Nephron progenitor cell (in vitro differentiated cells): ENCODE data around the gene CRTC3.

Experiments
- DNase-seq: peaks from one replicate; pipeline ENCODE4 v3.0.0; 2021
- H3K27ac Mint-ChIP-seq: 2 replicates; pipeline ENCODE4 v1.8.0; 2021; ENCODE audit warnings: mild to moderate bottlenecking, moderate library complexity, mixed read lengths
- H3K27me3 Mint-ChIP-seq: 2 replicates; pipeline ENCODE4 v1.8.0; 2021; ENCODE audit warnings: mild to moderate bottlenecking, low read depth, mixed read lengths; ENCODE audit not compliant: poor library complexity
- H3K36me3 Mint-ChIP-seq: 2 replicates; pipeline ENCODE4 v1.8.0; 2021; ENCODE audit warnings: low read depth, mixed read lengths
- H3K4me1 Mint-ChIP-seq: 2 replicates; pipeline ENCODE4 v1.8.0; 2021; ENCODE audit warnings: mixed read lengths
- H3K4me3 Mint-ChIP-seq: 2 replicates; pipeline ENCODE4 v1.8.0; 2021; ENCODE audit warnings: mild to moderate bottlenecking, moderate library complexity, mixed read lengths
- H3K9me3 Mint-ChIP-seq: 2 replicates; pipeline ENCODE4 v1.8.0; 2021; ENCODE audit warnings: mild to moderate bottlenecking, moderate library complexity, mixed read lengths
- TF ChIP-seq, protein P1 (sequence below): fragments of 200-600 bp; sonication (generic); IDR thresholded peaks from 2 replicates; pipeline ENCODE4 v1.5.0; 2021; ENCODE audit warnings: antibody characterized with exemption

The CRTC3 gene

DNA sequence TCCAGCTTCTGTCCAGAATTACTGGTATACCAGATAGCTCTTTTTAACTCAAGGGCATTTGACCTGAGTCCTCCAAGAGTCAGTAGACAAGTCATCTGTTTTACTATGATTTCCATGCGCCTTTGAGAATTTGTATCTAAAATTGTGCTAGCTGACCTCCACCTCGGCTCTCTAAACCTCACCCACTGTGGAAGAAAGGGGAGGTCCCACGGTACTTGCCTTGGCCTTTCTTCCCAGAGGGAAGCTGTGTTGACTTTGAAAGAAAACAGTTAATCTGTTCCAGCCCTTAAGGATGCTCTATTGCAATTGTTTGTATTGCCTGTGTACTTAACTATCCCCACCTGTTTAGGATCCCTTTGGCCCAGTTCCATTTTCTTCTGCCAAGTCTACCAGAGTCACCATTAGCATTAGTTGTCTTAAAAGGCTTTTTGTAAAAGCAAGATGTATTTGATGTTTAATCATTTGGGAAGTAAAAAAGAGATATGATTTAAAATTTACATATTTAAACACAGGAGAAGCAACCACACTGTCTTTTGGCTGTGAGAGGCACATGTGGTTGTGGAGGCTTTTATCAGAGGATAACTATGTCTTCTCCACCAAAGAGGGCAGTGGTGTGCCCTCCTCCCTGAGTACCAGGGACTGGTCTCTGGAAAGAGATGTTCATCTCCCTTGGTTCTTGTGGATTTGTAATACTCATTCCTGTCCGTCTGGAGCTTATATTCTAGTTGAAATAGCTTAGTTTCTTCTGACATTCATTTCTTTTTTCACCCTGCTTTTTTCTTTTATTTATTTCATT lies 88.8 kb downstream of the CRTC3 start:
- no peak for DNase-seq
- peaks cover 41% of the 10 kb centered on the region for H3K36me3 Mint-ChIP-seq
- no peaks in the 10 kb centered on the region for H3K9me3 Mint-ChIP-seq
- no peak overlapping the region for H3K4me3 Mint-ChIP-seq
- no peak overlapping the region for H3K27ac Mint-ChIP-seq
- TF ChIP-seq, protein P1, sequence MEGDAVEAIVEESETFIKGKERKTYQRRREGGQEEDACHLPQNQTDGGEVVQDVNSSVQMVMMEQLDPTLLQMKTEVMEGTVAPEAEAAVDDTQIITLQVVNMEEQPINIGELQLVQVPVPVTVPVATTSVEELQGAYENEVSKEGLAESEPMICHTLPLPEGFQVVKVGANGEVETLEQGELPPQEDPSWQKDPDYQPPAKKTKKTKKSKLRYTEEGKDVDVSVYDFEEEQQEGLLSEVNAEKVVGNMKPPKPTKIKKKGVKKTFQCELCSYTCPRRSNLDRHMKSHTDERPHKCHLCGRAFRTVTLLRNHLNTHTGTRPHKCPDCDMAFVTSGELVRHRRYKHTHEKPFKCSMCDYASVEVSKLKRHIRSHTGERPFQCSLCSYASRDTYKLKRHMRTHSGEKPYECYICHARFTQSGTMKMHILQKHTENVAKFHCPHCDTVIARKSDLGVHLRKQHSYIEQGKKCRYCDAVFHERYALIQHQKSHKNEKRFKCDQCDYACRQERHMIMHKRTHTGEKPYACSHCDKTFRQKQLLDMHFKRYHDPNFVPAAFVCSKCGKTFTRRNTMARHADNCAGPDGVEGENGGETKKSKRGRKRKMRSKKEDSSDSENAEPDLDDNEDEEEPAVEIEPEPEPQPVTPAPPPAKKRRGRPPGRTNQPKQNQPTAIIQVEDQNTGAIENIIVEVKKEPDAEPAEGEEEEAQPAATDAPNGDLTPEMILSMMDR: no peak
- H3K4me1 Mint-ChIP-seq: peaks cover 13% of the 10 kb centered on the region
- no peaks in the 10 kb centered on the region for H3K27me3 Mint-ChIP-seq

DNA sequence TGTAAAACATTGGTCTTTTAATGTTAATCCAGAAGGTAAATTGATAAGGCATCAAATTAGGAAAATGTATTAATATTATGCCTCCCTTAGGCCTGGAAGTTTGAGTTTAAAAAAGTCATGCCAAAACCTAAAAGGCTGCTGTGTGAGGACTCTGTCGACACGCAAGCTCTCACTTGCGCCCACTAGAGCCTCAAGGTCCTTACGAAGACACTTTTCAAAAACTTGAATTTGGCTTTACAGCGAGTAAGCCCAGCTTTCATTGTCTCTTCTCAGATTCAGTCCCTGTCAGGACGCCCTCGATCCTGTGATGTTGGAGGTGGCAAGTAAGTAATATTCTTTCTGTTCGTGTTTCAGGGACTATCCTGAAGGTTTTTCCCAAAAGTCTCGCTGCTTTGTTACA lies 89.7 kb downstream of the CRTC3 start:
- DNase-seq: no peak
- Mint-ChIP-seq H3K9me3 (no peaks in the 10 kb centered on the region), H3K27ac (no peak overlapping the region), H3K36me3 (peaks cover 36% of the 10 kb centered on the region), H3K27me3 (no peaks in the 10 kb centered on the region), H3K4me1 (peaks cover 13% of the 10 kb centered on the region), H3K4me3 (no peak overlapping the region)
- TF ChIP-seq, protein P1: no peak

DNA sequence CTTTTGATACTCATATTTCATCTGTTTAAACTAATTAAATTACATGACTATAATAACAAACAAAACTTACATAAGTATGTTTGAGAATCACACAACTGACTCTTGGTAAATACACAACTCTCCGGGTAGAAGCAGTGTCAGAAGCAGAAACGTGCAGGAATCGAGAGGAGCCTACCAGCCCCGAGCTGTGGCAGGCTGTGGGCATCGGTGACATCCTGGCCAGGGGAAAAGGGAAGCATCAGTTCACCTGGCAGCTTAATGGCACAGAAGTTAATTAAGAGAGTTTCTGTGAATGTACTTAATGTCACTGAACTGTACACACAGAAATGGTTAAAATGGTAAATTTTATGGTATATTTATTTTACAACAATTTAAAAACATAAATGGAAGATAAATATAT lies 90.2 kb downstream of the CRTC3 start:
- TF ChIP-seq, protein P1: no peak
- DNase-seq: no peak
- Mint-ChIP-seq H3K36me3 (peaks cover 35% of the 10 kb centered on the region), H3K4me1 (peaks cover 13% of the 10 kb centered on the region), H3K4me3 (no peak overlapping the region), H3K9me3 (no peaks in the 10 kb centered on the region), H3K27me3 (no peaks in the 10 kb centered on the region), H3K27ac (no peak overlapping the region)

DNA sequence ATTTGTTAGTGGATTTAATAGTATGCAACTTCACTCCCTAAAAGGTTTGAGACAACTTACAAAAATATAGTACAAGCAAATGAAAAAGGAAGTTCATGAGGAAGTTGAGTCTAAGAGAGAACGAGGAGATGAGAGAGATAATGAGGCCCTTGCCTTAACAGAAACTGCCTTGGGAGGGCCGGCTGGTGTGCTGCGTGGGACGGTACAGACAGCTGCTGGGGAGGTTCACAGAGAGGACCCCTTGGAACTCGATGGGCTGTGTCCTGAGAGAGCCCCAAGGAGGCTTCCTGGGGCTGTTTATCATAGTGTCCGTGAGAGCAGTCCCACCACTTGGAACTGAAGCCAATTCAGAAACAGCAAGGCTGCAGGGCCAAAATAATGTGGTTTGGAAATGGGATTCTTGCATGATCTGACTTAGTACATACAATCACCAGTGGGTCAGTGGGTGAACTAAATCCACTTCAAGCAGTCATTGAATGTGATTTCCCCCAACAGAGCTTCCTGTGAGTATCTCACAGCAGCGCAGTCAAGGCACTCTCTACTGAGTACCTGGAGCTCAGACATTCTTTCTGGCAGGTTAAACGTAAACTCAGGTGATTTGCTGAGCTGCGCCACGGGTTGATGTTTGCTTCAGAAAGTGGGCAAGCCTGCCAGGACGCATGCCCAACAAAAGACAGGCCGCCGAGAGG lies 90.8 kb downstream of the CRTC3 start:
- Mint-ChIP-seq H3K36me3 (peaks cover 35% of the 10 kb centered on the region), H3K27me3 (no peaks in the 10 kb centered on the region), H3K9me3 (no peaks in the 10 kb centered on the region), H3K4me3 (no peak overlapping the region), H3K27ac (no peak overlapping the region), H3K4me1 (peaks cover 13% of the 10 kb centered on the region)
- TF ChIP-seq, protein P1: no peak
- DNase-seq: no peak

DNA sequence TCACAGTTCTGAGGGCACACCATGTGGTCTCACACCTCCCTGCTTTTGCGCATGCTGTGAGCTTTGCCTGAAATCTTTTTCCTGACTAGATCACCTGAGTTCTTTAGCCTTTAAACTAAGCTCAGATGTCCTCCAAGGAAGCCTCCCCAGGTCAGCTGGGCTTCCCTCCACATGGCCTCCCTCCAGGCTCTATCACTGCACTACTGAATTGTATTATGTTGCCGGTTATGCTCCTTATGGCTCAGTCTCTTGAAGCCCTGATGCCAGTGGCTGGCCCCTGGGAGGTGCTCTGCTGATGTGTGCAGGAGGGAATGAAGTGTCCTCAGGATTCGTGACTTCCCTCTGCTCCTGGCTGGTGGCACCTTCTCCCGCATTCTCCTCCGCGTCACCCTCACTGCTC lies 94.1 kb downstream of the CRTC3 start:
- Mint-ChIP-seq H3K27me3 (no peaks in the 10 kb centered on the region), H3K9me3 (no peaks in the 10 kb centered on the region), H3K4me3 (no peak overlapping the region), H3K36me3 (peaks cover 23% of the 10 kb centered on the region), H3K4me1 (peaks cover 13% of the 10 kb centered on the region), H3K27ac (no peak overlapping the region)
- DNase-seq: no peak
- TF ChIP-seq, protein P1: no peak
